Stimulated activated naive CD8-positive, alpha-beta T cell treated with anti-CD3 and anti-CD28 coated beads, Interleukin-15, Interleukin-2, amounts not matched to agents 100 ng/mL and 50 ng/mL, for 24 hours (primary cell): ENCODE measurements around the gene GFRA1.

ENCODE experiments used
- H3K27ac Mint-ChIP-seq: one replicate; pipeline ENCODE4 v1.8.0; 2021; ENCODE audit warnings: mild to moderate bottlenecking, mixed read lengths
- H3K27me3 Mint-ChIP-seq: one replicate; pipeline ENCODE4 v1.8.0; 2021; ENCODE audit warnings: mixed read lengths
- H3K36me3 Mint-ChIP-seq: one replicate; pipeline ENCODE4 v1.8.0; 2021; ENCODE audit warnings: low read depth, mixed read lengths
- H3K4me1 Mint-ChIP-seq: one replicate; pipeline ENCODE4 v1.8.0; 2021; ENCODE audit warnings: low read depth, mixed read lengths
- H3K4me3 Mint-ChIP-seq: one replicate; pipeline ENCODE4 v1.8.0; 2021; ENCODE audit warnings: mild to moderate bottlenecking, mixed read lengths
- H3K9me3 Mint-ChIP-seq: one replicate; pipeline ENCODE4 v1.8.0; 2021; ENCODE audit warnings: mixed read lengths

Gene GFRA1

DNA sequence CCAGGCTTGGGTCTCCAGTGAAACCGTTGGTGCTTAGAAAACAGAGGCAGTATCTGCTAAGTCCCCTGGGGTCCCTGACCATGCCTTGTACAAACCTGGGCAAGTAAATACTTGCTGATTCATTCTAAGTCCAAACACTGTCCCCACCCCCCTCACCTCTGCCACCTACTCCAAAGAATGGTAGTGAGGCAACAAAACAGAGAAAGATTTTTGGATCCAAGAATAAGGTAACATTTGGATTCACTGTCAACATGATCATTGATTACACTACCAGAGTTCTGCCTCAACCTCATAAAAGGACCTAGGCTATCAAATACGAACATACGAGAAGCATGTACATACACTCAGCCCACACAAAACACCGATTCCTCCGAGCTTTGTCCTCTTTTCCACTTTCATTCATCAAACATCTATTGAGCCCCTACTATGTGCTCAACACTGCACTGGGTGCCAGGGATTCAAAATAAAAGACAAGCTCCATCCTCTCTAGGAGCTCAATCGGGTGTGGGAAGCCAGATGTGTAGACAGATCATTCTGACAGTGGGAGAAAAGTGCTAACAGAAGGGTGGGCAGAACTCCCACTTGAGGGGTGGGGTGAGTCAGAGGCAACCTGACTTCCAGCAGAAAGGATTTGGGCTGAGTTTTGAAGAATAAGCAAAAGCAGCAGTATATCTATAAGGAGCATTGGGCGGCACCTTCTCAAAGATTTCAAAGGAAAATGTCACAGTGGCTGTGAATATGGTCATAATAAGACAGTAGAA is 71.2 kb downstream of the GFRA1 start:
- Mint-ChIP-seq H3K27me3 (peaks cover 7% of the 10 kb centered on the region), H3K36me3 (no peaks in the 10 kb centered on the region), H3K4me3 (no peak overlapping the region), H3K27ac (no peak overlapping the region), H3K9me3 (no peaks in the 10 kb centered on the region), H3K4me1 (no peaks in the 10 kb centered on the region)

GRCh38 chr10:116201011-116201410 is 72.0 kb downstream of the GFRA1 start:
- Mint-ChIP-seq H3K36me3 (no peaks in the 10 kb centered on the region), H3K4me1 (no peaks in the 10 kb centered on the region), H3K4me3 (no peak overlapping the region)

GRCh38 chr10:116198676-116199035 is 74.3 kb downstream of the GFRA1 start:
- H3K9me3 Mint-ChIP-seq: peaks cover 10% of the 10 kb centered on the region
- no peaks in the 10 kb centered on the region for H3K4me1 Mint-ChIP-seq
- H3K27me3 Mint-ChIP-seq: peaks cover 7% of the 10 kb centered on the region
- H3K4me3 Mint-ChIP-seq: no peak overlapping the region
- no peaks in the 10 kb centered on the region for H3K36me3 Mint-ChIP-seq
- no peak overlapping the region for H3K27ac Mint-ChIP-seq

More at GRCh38 chr10:116201011-116201410, 72.0 kb downstream of the GFRA1 start:
- no peak overlapping the region for H3K27ac Mint-ChIP-seq
- H3K9me3 Mint-ChIP-seq: no peaks in the 10 kb centered on the region
- peaks cover 7% of the 10 kb centered on the region for H3K27me3 Mint-ChIP-seq

- H3K27me3 Mint-ChIP-seq: peaks cover 7% of the 10 kb centered on the region
- H3K4me3 Mint-ChIP-seq: no peak overlapping the region
- H3K9me3 Mint-ChIP-seq: peaks cover 10% of the 10 kb centered on the region
- no peaks in the 10 kb centered on the region for H3K36me3 Mint-ChIP-seq
- no peaks in the 10 kb centered on the region for H3K4me1 Mint-ChIP-seq
- H3K27ac Mint-ChIP-seq: no peak overlapping the region
Measured at GRCh38 chr10:116197946-116198675, 74.9 kb downstream of the GFRA1 start.

- no peaks in the 10 kb centered on the region for H3K27me3 Mint-ChIP-seq
- no peaks in the 10 kb centered on the region for H3K4me1 Mint-ChIP-seq
- no peak overlapping the region for H3K4me3 Mint-ChIP-seq
Measured at GRCh38 chr10:116195583-116195982, 77.4 kb downstream of the GFRA1 start.

DNA sequence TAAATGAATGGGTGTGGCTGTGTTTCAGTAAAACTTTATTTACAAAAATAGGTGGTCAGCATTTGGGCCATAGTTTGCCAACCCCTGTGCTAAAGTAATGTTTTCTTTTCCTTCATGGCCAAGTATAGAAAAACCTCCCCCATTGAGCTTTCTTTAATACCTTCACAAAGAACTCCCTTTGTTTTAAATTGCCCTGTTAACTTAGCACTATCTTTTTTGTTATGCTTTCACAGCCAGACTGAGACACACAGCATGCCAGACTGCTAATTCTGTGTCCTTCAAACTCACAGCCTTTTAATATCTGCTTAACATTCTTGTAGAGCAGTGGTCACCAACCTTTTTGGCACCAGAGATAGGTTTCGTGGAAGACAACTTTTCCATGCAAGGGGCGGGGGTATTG is 78.0 kb downstream of the GFRA1 start:
- Mint-ChIP-seq H3K4me1 (no peaks in the 10 kb centered on the region), H3K27me3 (no peaks in the 10 kb centered on the region), H3K9me3 (peaks cover 10% of the 10 kb centered on the region), H3K36me3 (no peaks in the 10 kb centered on the region), H3K27ac (no peak overlapping the region), H3K4me3 (no peak overlapping the region)

More at GRCh38 chr10:116195583-116195982, 77.4 kb downstream of the GFRA1 start:
- Mint-ChIP-seq H3K9me3 (peaks cover 10% of the 10 kb centered on the region), H3K36me3 (no peaks in the 10 kb centered on the region), H3K27ac (no peak overlapping the region)

- Mint-ChIP-seq H3K9me3 (peaks cover 10% of the 10 kb centered on the region), H3K27me3 (no peaks in the 10 kb centered on the region), H3K27ac (no peak overlapping the region), H3K4me1 (no peaks in the 10 kb centered on the region), H3K4me3 (no peak overlapping the region), H3K36me3 (no peaks in the 10 kb centered on the region)
Measured at GRCh38 chr10:116194061-116194460, 78.9 kb downstream of the GFRA1 start.

- Mint-ChIP-seq H3K9me3 (peaks cover 10% of the 10 kb centered on the region), H3K27me3 (no peaks in the 10 kb centered on the region), H3K27ac (no peak overlapping the region), H3K4me1 (no peaks in the 10 kb centered on the region), H3K4me3 (no peak overlapping the region), H3K36me3 (no peaks in the 10 kb centered on the region)
Measured at GRCh38 chr10:116190883-116191282, 82.1 kb downstream of the GFRA1 start.

- H3K27ac Mint-ChIP-seq: no peak overlapping the region
- H3K4me3 Mint-ChIP-seq: no peak overlapping the region
- H3K4me1 Mint-ChIP-seq: no peaks in the 10 kb centered on the region
- no peaks in the 10 kb centered on the region for H3K9me3 Mint-ChIP-seq
- H3K27me3 Mint-ChIP-seq: peaks cover 3% of the 10 kb centered on the region
- H3K36me3 Mint-ChIP-seq: no peaks in the 10 kb centered on the region
Measured at GRCh38 chr10:116186273-116186672, 86.7 kb downstream of the GFRA1 start.

GRCh38 chr10:116185199-116185867 is 87.7 kb downstream of the GFRA1 start:
- Mint-ChIP-seq H3K4me3 (no peak overlapping the region), H3K27me3 (peaks cover 3% of the 10 kb centered on the region), H3K36me3 (no peaks in the 10 kb centered on the region), H3K9me3 (no peaks in the 10 kb centered on the region), H3K27ac (no peak overlapping the region), H3K4me1 (no peaks in the 10 kb centered on the region)

DNA sequence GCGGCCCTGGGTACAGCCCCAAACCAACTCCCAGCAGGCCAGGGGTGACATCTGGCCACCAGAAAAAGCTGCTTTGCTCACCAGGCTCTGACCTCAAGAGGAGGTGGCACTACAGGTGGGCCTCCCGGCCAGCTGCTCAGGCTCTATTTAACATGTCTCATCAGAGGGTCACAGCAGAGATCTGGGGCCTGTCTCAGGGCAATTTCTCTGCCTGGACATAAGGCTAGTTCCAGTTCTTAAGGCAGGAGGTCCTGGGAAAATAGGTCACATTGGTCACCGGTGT is 88.6 kb downstream of the GFRA1 start:
- Mint-ChIP-seq H3K27ac (no peak overlapping the region), H3K4me3 (no peak overlapping the region), H3K36me3 (no peaks in the 10 kb centered on the region), H3K4me1 (no peaks in the 10 kb centered on the region), H3K27me3 (peaks cover 3% of the 10 kb centered on the region), H3K9me3 (no peaks in the 10 kb centered on the region)

DNA sequence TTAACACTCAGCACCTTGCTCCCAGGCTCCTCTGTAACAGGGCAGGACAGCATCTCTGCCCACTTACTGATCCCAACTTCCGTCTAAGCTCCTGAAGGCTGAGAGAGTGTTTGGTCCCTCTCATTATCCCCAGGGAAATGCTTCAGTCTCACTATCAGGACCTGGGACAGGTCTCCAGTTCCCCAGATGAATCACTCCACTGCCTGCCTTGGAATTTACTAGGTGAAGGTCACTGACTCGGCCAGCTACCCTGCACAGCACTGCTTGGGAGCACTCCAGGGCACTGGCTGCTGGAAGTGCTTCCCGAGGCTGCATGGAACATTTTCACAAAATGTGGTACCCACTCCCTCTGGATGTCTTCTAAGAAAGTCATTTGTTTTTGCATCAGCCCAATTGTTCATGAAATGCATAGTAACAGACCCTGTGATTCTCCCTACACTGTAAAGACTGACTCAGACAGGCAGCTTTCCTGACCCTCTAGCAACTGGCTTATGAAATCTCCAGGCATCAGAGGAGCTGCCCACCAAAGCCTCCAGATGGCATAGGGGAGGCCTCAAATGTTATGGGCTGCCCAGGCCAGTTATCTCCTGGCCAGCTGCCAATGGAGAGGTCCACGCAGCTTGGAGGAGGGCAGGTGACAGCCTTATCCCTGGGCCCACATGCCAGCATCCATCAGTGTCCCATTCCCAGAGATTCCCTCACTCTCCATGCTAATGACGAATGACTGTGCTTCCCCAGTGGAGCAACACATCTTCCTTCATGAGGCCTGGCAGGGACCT is 89.1 kb downstream of the GFRA1 start:
- peaks cover 3% of the 10 kb centered on the region for H3K27me3 Mint-ChIP-seq
- no peak overlapping the region for H3K27ac Mint-ChIP-seq
- no peaks in the 10 kb centered on the region for H3K4me1 Mint-ChIP-seq
- no peaks in the 10 kb centered on the region for H3K9me3 Mint-ChIP-seq
- H3K4me3 Mint-ChIP-seq: no peak overlapping the region
- H3K36me3 Mint-ChIP-seq: no peaks in the 10 kb centered on the region

- no peak overlapping the region for H3K4me3 Mint-ChIP-seq
- H3K27ac Mint-ChIP-seq: no peak overlapping the region
- H3K27me3 Mint-ChIP-seq: peaks cover 3% of the 10 kb centered on the region
- no peaks in the 10 kb centered on the region for H3K4me1 Mint-ChIP-seq
- no peaks in the 10 kb centered on the region for H3K36me3 Mint-ChIP-seq
- H3K9me3 Mint-ChIP-seq: no peaks in the 10 kb centered on the region
Measured at GRCh38 chr10:116182426-116182825, 90.6 kb downstream of the GFRA1 start.

DNA sequence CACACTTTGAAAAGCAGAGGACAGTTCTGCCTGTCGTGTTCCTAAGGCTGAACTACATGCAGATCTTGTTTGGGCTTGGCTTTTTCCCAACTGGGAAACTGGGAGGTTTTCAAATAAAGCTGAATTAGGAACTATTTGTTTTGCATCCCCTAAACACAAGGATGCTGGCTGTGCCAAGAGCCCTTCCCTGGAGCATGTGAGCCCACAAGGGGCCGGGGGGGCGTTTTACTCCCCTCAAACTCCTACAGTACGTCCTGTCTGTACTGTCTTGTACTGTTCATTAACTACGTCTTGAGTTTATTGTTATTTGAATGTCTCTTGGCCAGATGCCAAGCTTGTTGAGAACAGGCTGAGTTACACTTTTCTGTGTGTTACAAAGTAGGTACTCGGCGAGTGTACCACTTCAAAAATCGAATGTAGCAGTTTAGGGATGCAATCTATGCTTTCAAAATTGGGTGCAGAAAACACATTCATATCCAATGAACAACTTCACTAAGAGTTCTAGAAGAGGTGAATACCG is 94.9 kb downstream of the GFRA1 start:
- Mint-ChIP-seq H3K4me1 (no peaks in the 10 kb centered on the region), H3K27me3 (no peaks in the 10 kb centered on the region)

DNA sequence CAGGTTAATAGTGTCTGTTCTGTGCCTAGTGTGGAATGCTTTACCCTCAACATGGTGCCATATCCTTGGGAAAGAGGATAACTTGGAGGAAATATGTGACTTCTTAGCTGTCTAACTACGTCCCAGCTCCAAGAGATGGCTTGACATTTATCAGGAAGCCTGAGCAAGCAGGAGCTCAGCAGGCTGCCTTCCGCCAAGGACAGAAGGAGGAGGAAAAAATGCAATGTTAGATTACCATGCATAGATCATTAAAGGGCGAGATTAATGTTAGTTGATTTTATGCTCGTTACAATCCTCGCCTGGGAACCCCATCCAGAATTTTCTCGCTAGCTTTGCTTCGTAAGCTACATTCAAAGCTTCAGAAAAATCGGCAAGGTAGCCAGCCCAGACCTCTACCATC is 97.8 kb downstream of the GFRA1 start:
- no peaks in the 10 kb centered on the region for H3K9me3 Mint-ChIP-seq
- H3K4me3 Mint-ChIP-seq: no peak overlapping the region
- H3K27ac Mint-ChIP-seq: no peak overlapping the region
- no peaks in the 10 kb centered on the region for H3K27me3 Mint-ChIP-seq
- no peaks in the 10 kb centered on the region for H3K36me3 Mint-ChIP-seq
- no peaks in the 10 kb centered on the region for H3K4me1 Mint-ChIP-seq

More for the DNA sequence above, 94.9 kb downstream of the GFRA1 start:
- Mint-ChIP-seq H3K9me3 (no peaks in the 10 kb centered on the region), H3K36me3 (no peaks in the 10 kb centered on the region), H3K27ac (no peak overlapping the region), H3K4me3 (no peak overlapping the region)
